ENCODE measurements around the gene PANX2. TPM values are rescaled to one million over a fixed set of nuclear protein-coding genes. Genes with fewer than 3 reads are reported as not detected.

The PANX2 gene
- total and polyA plus RNA-seq, 2 experiments from 2014 or later: 2.8 to 5.1 TPM

DNA sequence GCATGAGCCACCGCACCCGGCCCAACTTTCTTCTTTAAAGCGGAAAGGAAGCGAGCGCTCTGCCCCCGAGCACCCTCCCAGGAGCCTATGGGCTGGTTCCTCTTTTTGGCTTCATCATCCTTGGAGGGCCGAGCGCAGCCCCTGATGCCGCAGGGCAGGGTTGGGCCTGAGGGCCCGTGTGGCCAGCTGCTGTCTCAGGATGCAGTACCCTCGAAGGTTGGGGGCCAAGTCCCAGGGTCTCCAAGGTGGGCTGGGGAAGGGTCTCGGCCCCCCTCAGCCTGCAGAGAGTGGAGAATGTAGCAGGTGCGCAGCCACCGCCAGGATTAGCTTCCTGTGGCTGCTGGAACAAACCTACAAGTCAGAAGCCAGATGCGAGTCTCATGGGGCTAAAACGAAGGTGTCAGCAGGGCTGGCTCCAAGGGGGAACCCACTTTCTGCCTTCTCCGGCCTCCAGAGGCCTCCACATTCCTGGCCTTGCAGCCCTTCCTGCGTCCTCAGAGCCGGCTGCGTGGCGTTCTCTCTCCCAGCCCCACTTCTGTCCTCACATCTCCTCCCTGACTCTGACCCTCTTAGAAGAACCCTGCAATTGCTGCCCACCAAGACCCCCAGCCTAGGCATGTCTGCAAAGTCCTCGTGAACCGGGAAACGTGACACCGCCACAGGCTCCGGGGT is 2.9 kb downstream of the PANX2 start:
- Mint-ChIP-seq H3K27ac (no peak overlapping the region), H3K27me3 (ENCODE audit: insufficient read depth, low read depth, poor library complexity) (peaks cover 22% of the 10 kb centered on the region), H3K4me1 (peaks cover 5% of the 10 kb centered on the region), H3K4me3 (no peak overlapping the region), H3K36me3 (ENCODE audit: low read depth) (no peaks in the 10 kb centered on the region), H3K9me3 (no peaks in the 10 kb centered on the region)
- Histone ChIP-seq H3K4me1 (ENCODE audit: insufficient read depth) (0 out of 2 replicates have a peak, but pooled peaks cover 7% of the 10 kb centered on the region), H3K4me3 (no peak overlapping the region), H4K20me1 (replicated peaks; ENCODE audit: insufficient read depth) (no peaks in the 10 kb centered on the region), H2AFZ (no peak overlapping the region), H3K79me2 (replicated peaks; ENCODE audit: insufficient read depth) (no peaks in the 10 kb centered on the region), H3K36me3 (ENCODE audit: insufficient read depth) (no peaks in the 10 kb centered on the region), H3K27ac (ENCODE audit: low read depth) (no peak overlapping the region), H3K27me3 (ENCODE audit: insufficient read depth) (peaks cover 18% of the 10 kb centered on the region), H3K9me2 (ENCODE audit: insufficient read depth) (no peaks in the 10 kb centered on the region), H3K4me2 (no peak overlapping the region), H3F3A (replicated peaks; ENCODE audit: low read depth) (no peaks in the 10 kb centered on the region)
- DNase-seq (ENCODE audit: low spot score) (no peak), ATAC-seq (no peak)
- TF ChIP-seq ETS1 (IDR thresholded peaks at IDR 0.05): no peak
- TF ChIP-seq EZH2 (IDR thresholded peaks at IDR 0.05; ENCODE audit: low read depth, unreplicated experiment): no peak
- TF ChIP-seq STAT1 (IDR thresholded peaks at IDR 0.05; ENCODE audit: unreplicated experiment): no peak

DNA sequence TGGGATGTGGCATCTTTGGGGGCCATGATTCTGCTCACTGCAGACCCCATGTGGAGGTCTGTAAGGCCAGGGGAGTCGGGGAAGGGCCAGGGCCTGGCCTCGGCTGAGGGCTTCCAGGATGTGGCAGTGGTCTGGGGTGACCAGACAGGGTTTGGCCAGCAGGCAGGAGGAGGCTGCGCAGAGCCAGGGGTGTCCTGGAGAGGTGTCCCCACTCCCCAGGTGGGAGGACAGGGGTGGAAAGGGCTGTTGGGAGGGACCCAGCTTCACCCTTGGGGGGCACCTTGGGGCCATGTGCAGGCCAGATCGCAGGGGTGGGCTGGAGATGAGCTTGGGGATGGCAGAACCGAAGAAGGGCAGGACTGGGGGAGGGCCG is 3.4 kb downstream of the PANX2 start:
- Mint-ChIP-seq H3K27ac (no peak overlapping the region), H3K36me3 (ENCODE audit: low read depth) (no peaks in the 10 kb centered on the region), H3K9me3 (no peaks in the 10 kb centered on the region), H3K27me3 (ENCODE audit: insufficient read depth, low read depth, poor library complexity) (peaks cover 17% of the 10 kb centered on the region), H3K4me3 (no peak overlapping the region), H3K4me1 (peaks cover 5% of the 10 kb centered on the region)
- no peak for TF ChIP-seq ZNF462 (CRISPR knock-in tag; IDR thresholded peaks at IDR 0.05)
- no peak for TF ChIP-seq POLR2AphosphoS5 (IDR thresholded peaks at IDR 0.05; ENCODE audit: low read depth)
- TF ChIP-seq EZH2 (IDR thresholded peaks at IDR 0.05; ENCODE audit: low read depth, unreplicated experiment): no peak
- no peak for TF ChIP-seq ETS1 (IDR thresholded peaks at IDR 0.05)
- peaks cover 12% of the 10 kb centered on the region for H3K27me3 ChIP-seq (ENCODE audit: insufficient read depth)
- no peaks in the 10 kb centered on the region for H3F3A ChIP-seq (replicated peaks; ENCODE audit: low read depth)
- no peaks in the 10 kb centered on the region for H3K79me2 ChIP-seq (replicated peaks; ENCODE audit: insufficient read depth)
- DNase-seq (ENCODE audit: low spot score) (no peak), ATAC-seq (no peak)
- H3K4me2 ChIP-seq: no peak overlapping the region
- H3K27ac ChIP-seq (ENCODE audit: low read depth): no peak overlapping the region
- no peaks in the 10 kb centered on the region for H3K9me2 ChIP-seq (ENCODE audit: insufficient read depth)
- no peaks in the 10 kb centered on the region for H3K36me3 ChIP-seq (ENCODE audit: insufficient read depth)
- 0 out of 2 replicates have a peak, but pooled peaks cover 7% of the 10 kb centered on the region for H3K4me1 ChIP-seq (ENCODE audit: insufficient read depth)
- H3K4me3 ChIP-seq: no peak overlapping the region
- no peaks in the 10 kb centered on the region for H4K20me1 ChIP-seq (replicated peaks; ENCODE audit: insufficient read depth)
- H2AFZ ChIP-seq: no peak overlapping the region
